ENCODE data around the gene PYGM. TPM values are rescaled to one million over a fixed set of nuclear protein-coding genes. Genes with fewer than 3 reads are reported as not detected.

PYGM gene
- total RNA-seq, 1 experiment from 2014 or later: 6.6 TPM

DNA sequence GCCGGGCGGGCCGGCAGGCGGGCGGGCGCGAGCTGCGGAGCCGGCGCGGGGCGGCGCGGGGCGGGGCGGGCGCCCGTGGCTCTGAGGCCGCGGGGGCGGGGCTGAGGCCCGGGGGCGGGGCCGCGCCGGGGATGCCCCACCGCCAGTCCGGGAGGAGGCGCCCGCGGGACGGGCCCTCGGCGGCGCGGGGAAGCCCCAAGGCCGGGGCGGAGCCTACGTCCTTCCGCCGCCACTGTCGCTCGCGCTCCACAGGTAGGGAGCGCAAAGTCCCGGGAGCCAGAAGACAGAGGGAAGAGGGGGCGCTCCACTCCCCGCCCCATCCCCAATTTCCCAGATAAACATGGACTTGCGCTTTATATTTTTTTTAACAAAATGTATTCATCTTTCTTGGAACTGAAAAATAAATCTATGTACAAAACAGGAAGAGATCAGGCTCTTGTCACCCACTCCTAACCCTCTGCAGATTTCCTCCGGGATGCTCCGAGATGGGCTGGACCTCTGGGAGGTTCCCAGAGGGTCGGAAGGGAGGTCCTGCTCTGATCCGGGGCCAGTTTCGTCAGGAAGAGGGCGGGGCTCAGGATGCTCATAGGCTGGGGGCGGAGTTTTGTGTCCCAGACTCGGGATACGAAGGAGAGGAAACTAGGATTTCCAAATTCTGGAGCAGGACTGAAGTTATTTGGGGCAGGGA, 43.5 kb upstream of the PYGM start, which contains the start of gene MAP4K2:
MAP4K2 (minus strand) TSS at position 57 of the 688 bp plus-strand sequence. CDS start 65 bp downstream, outside the sequence.
- ChIA-PET POLR2A (interaction anchor here (0.9 to 2.3 kb wide), 2 partner anchors 24 to 31 kb away, joined by 3 to 17 read pairs; partner anchors contain the start of gene SF1), CTCF (interaction anchor here (0.7 to 3.7 kb wide), 26 partner anchors 9 to 526 kb away, joined by 3 to 33 read pairs (median 4); partner anchors contain the start of genes CDC42BPG, GPHA2, PPP2R5B and RASGRP2)
- DNase-seq (ENCODE audit: low spot score): peak; percentile 90
- Mint-ChIP-seq H3K9me3 (no peaks in the 10 kb centered on the region), H3K4me3 (peak within 1 kb of the TSS; percentile 92), H3K27me3 (ENCODE audit: low read depth) (no peaks in the 10 kb centered on the region), H3K36me3 (peaks cover 14% of the 10 kb centered on the region; the same call in 1 of the 2 replicates), H3K27ac (peak within 1 kb of the TSS; percentile 99), H3K4me1 (peaks cover 11% of the 10 kb centered on the region)
- TF ChIP-seq, protein P1, sequence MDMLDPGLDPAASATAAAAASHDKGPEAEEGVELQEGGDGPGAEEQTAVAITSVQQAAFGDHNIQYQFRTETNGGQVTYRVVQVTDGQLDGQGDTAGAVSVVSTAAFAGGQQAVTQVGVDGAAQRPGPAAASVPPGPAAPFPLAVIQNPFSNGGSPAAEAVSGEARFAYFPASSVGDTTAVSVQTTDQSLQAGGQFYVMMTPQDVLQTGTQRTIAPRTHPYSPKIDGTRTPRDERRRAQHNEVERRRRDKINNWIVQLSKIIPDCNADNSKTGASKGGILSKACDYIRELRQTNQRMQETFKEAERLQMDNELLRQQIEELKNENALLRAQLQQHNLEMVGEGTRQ (CRISPR knock-in tag; IDR thresholded peaks at IDR 0.05): no peak
- TF ChIP-seq GABPB1 (CRISPR knock-in tag; IDR thresholded peaks at IDR 0.05): peak; percentile 22; the same call in 1 of the 2 replicates
- TF ChIP-seq, protein P2, sequence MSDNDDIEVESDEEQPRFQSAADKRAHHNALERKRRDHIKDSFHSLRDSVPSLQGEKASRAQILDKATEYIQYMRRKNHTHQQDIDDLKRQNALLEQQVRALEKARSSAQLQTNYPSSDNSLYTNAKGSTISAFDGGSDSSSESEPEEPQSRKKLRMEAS (CRISPR knock-in tag; IDR thresholded peaks at IDR 0.05): peak; percentile 27; the same call in 1 of the 2 replicates
- peak; percentile 86 for ATAC-seq

DNA sequence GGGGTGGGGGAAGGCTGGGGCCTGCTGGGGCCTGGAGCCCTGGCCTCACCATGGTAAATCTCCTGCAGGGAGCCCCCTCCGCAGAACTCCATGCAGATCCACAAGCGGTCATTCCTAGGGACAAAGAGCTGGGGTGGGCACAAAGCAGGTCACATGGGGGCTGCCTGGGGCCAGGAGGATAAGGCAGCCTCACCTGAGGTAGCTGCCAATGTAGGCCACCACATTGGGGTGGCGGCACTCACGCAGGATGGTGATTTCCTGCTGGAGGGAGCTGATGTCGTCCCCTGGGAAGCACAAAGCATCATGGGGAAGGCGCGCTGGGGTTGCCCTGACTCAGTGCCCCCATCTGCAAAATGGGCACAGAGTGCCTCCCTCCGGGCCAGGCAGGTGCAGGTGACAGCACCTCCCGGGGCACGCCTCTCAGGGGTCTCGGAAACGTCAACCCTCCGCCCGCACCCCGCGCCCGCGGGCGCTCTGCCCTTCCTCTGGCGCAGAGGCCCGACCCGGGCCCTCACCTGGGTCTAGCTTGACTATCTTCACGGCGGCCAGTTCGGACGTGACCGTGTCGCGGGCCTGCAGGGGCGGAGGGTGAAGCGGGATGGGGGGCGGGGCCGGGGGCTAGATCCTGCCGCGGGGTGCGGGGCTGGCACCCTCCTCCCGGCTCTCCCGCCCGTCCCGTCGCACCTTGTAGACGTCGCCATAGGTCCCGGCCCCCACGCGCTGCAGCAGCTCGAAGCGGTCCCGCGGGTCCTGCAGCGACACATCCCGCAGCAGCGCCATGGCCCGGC, 42.8 kb upstream of the PYGM start:
- POLR2A ChIA-PET: interaction anchor here (2.3 kb wide), 1 partner anchor 24 kb away, joined by 17 read pairs; the partner anchor contains the start of gene SF1
- Mint-ChIP-seq H3K9me3 (no peaks in the 10 kb centered on the region), H3K27me3 (ENCODE audit: low read depth) (no peaks in the 10 kb centered on the region), H3K4me3 (peak overlapping the region; percentile 63), H3K4me1 (peaks cover 11% of the 10 kb centered on the region), H3K36me3 (peaks cover 12% of the 10 kb centered on the region; the same call in 1 of the 2 replicates), H3K27ac (no peak overlapping the region)
- no peak for TF ChIP-seq ZNF671 (CRISPR knock-in tag; IDR thresholded peaks at IDR 0.05)
- no peak for TF ChIP-seq JAZF1 (CRISPR knock-in tag; IDR thresholded peaks at IDR 0.05)
- no peak for TF ChIP-seq KAT7 (CRISPR knock-in tag; IDR thresholded peaks at IDR 0.05; ENCODE audit: borderline replicate concordance)
- TF ChIP-seq, protein P2 (CRISPR knock-in tag; IDR thresholded peaks at IDR 0.05): no peak
- TF ChIP-seq SP1 (CRISPR knock-in tag; conservative IDR thresholded peaks at IDR 0.05): peak; percentile 53; the same call in 1 of the 2 replicates
- no peak for TF ChIP-seq NR2C2 (CRISPR knock-in tag; IDR thresholded peaks at IDR 0.05)
- no peak for TF ChIP-seq ZNF232 (CRISPR knock-in tag; IDR thresholded peaks at IDR 0.05)
- 0 out of 2 replicates have a peak, but pooled peaks have one; percentile 18 for TF ChIP-seq ZNF121 (CRISPR knock-in tag; IDR thresholded peaks at IDR 0.05)
- TF ChIP-seq GTF2I (CRISPR knock-in tag; conservative IDR thresholded peaks at IDR 0.05): peak; percentile 94
- TF ChIP-seq, protein P1 (CRISPR knock-in tag; IDR thresholded peaks at IDR 0.05): peak; percentile 9; the same call in 1 of the 2 replicates
- no peak for TF ChIP-seq EMX1 (CRISPR knock-in tag; IDR thresholded peaks at IDR 0.05)
- TF ChIP-seq ATF1 (CRISPR knock-in tag; IDR thresholded peaks at IDR 0.05): no peak
- TF ChIP-seq, protein P3, sequence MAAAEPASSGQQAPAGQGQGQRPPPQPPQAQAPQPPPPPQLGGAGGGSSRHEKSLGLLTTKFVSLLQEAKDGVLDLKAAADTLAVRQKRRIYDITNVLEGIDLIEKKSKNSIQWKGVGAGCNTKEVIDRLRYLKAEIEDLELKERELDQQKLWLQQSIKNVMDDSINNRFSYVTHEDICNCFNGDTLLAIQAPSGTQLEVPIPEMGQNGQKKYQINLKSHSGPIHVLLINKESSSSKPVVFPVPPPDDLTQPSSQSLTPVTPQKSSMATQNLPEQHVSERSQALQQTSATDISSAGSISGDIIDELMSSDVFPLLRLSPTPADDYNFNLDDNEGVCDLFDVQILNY (CRISPR knock-in tag; IDR thresholded peaks at IDR 0.05): no peak
- TF ChIP-seq TP53 (CRISPR knock-in tag; IDR thresholded peaks at IDR 0.05): 0 out of 2 replicates have a peak, but pooled peaks have one; percentile 30
- DNase-seq (ENCODE audit: low spot score): peak; percentile 25
- no peak; the same call in 1 of the 2 replicates for ATAC-seq
- CTCF ChIA-PET: interaction anchor here (0.6 to 3.7 kb wide), 15 partner anchors 8 to 527 kb away, joined by 3 to 33 read pairs (median 5); partner anchors contain the start of genes CDC42BPG, PPP2R5B, RASGRP2 and SF1
